ENCODE data around the gene ADAMTS9.
A peak's percentile ranks its signal among the peaks of the same experiment; 100 is the strongest.

ADAMTS9 gene

GRCh38 chr3:64484289-64484992, 203.4 kb downstream of the ADAMTS9 start:
- DNase-seq = peak; percentile 51 to 55

GRCh38 chr3:64483467-64483866, 204.3 kb downstream of the ADAMTS9 start:
- DNase-seq = no peak

DNA sequence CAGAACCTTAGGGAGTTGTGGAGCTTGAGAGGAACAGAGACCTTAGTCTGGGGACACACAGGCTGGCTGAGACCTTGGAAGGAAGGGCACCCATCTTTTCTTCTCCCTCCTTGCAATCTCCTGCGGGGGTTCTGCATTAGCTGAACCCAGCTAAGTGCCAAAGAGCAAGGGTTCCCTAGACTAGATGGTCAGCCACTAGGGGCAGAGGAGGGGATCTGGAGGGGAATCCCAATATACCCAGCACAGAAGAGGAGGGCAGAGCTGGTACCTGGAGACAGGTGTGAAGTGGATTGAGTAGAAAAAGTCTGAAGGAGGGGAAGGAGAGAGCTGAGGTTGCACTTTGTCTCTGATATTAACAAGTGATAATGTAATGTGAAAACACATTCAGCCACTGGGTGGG, 212.8 kb downstream of the ADAMTS9 start:
- DNase-seq = no peak

- DNase-seq = no peak
Observed at GRCh38 chr3:64473466-64473865, 214.3 kb downstream of the ADAMTS9 start.

DNA sequence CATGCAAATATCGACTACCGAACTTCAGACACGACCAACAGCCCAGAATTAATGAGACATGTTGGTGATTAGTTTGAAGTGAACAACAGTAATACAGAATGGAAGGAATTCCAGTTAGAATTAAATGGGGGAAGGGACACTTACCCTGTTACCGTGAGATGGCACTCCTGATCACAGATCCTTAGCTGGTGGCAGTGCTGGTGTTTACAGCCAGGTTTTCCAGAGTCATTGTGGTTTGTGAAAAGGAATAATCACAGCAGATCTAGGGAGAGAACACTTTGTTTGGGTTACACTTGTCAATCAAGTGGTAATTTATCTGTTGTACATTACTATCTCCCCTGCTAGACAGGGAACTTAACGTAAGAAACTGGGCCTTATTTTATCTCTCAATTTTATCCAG, 217.4 kb downstream of the ADAMTS9 start:
- DNase-seq = no peak

- no peak for DNase-seq
Observed at GRCh38 chr3:64467255-64467944, 220.4 kb downstream of the ADAMTS9 start.

Data from CD4-positive, alpha-beta T cell treated with Interleukin-4 for 1 hour (primary cell).